Body of pancreas (tissue), 4 donors: Measurements from ENCODE around the gene KCNJ18.
"Not testable (repeated sequence)": the region's sequence is repeated elsewhere in the genome, so short reads cannot be mapped to it uniquely, and the experiment has no call there.

Source experiments
- POLR2A ChIP-seq, 3 donors: fragments of 450-650 bp; IDR thresholded peaks; one replicate each; pipeline ENCODE4 v1.6.1; 2016; ENCODE audit warnings: antibody characterized with exemption in 3 of 3, mild to moderate bottlenecking in 2 of 3
- TF ChIP-seq, protein P1 (sequence below), 7 experiments: fragments of 450-650 bp in 4 of 7; fragments of 200-600 bp in 3 of 7; sonication (generic) in 3 of 7; IDR thresholded peaks; one replicate each; pipeline ENCODE4 v1.5.1; 2016 to 2019; ENCODE audit warnings: antibody characterized with exemption in 7 of 7

DNA sequence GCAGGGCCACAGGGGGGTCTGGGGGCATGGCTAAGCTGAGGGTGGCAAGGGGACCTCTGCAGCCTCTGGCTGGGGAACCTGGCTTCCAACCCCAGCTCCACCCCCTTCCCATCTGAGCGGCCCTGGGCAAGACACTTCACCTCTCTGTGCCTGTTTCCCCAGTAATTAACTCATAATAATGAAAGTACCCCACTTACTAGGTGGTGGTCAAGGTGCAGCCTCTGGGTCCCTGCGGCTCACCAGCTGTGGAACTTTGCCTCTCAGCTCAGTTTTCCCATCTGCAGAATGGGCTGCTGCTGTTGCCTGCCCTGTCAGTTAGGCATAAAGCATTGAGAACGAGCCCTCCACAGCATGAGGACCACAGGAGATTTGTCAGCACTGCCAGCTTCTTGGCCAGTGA is 51.8 kb downstream of the KCNJ18 start:
- TF ChIP-seq, protein P1, sequence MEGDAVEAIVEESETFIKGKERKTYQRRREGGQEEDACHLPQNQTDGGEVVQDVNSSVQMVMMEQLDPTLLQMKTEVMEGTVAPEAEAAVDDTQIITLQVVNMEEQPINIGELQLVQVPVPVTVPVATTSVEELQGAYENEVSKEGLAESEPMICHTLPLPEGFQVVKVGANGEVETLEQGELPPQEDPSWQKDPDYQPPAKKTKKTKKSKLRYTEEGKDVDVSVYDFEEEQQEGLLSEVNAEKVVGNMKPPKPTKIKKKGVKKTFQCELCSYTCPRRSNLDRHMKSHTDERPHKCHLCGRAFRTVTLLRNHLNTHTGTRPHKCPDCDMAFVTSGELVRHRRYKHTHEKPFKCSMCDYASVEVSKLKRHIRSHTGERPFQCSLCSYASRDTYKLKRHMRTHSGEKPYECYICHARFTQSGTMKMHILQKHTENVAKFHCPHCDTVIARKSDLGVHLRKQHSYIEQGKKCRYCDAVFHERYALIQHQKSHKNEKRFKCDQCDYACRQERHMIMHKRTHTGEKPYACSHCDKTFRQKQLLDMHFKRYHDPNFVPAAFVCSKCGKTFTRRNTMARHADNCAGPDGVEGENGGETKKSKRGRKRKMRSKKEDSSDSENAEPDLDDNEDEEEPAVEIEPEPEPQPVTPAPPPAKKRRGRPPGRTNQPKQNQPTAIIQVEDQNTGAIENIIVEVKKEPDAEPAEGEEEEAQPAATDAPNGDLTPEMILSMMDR (IDR thresholded peaks at IDR 0.05), result not testable (repeated sequence)
- TF ChIP-seq POLR2A (IDR thresholded peaks at IDR 0.05), result not testable (repeated sequence)
